PC-9 (cell line): ENCODE measurements around the gene MSMO1. TPM values are rescaled to one million over a fixed set of nuclear protein-coding genes. Genes with fewer than 3 reads are reported as not detected.
A peak's percentile ranks its signal among the peaks of the same experiment; 100 is the strongest.

Experiments
- BruUV-seq: library from RNA; stranded (reverse); fragments of 400-500 nt; replicated peaks from 2 replicates; lab custom pipeline; 2021; lab: Mats Ljungman, UMichigan
- CTCF ChIA-PET: fragments of 300-600 bp; sonication (Branson Sonifier 250); formaldehyde crosslinking; loops from one replicate; lab custom pipeline; 2022; ENCODE audit warnings: antibody characterized with exemption; lab: Charles Lee
- POLR2A ChIA-PET: fragments of 300-600 bp; sonication (Branson Sonifier 250); formaldehyde crosslinking; loops from one replicate; lab custom pipeline; 2022; ENCODE audit warnings: antibody characterized with exemption; ENCODE audit not compliant: unreplicated experiment; lab: Charles Lee
- DNase-seq, 2 experiments: peaks; one replicate each; pipeline versions ENCODE4 v3.0.0 to v3.0.0-alpha.2; 2015 to 2022; ENCODE audit warnings: mixed read lengths in 1 of 2
- H2AFZ ChIP-seq: fragments of 200-600 bp; sonication (generic); 2 replicates; pipeline ENCODE4 v1.8.1; 2017; ENCODE audit warnings: antibody characterized with exemption
- H3F3A ChIP-seq: fragments of 200-600 bp; sonication (generic); 2 replicates; pipeline ENCODE4 v1.8.1; 2017; ENCODE audit warnings: antibody characterized with exemption, mild to moderate bottlenecking, low read depth; ENCODE audit not compliant: insufficient read depth
- H3K27ac ChIP-seq: fragments of 200-600 bp; sonication (generic); 2 replicates; pipeline ENCODE4 v1.6.1; 2016; ENCODE audit warnings: mixed run types
- H3K27me3 ChIP-seq: fragments of 200-600 bp; sonication (generic); 2 replicates; pipeline ENCODE4 v1.6.1; 2016; ENCODE audit warnings: low read depth, mixed run types; ENCODE audit not compliant: insufficient read depth
- H3K36me3 ChIP-seq: fragments of 200-600 bp; sonication (generic); 2 replicates; pipeline ENCODE4 v1.6.1; 2016; ENCODE audit warnings: low read depth, mixed run types
- H3K4me1 ChIP-seq: fragments of 200-600 bp; sonication (generic); replicated peaks from 2 replicates; pipeline ENCODE4 v1.6.1; 2016; ENCODE audit warnings: mixed run types; ENCODE audit not compliant: insufficient read depth
- H3K4me2 ChIP-seq: fragments of 200-600 bp; sonication (generic); 2 replicates; pipeline ENCODE4 v1.6.1; 2017; ENCODE audit warnings: mixed run types
- H3K4me3 ChIP-seq: fragments of 200-600 bp; sonication (generic); 2 replicates; pipeline ENCODE4 v1.6.1; 2016; ENCODE audit warnings: mixed run types
- H3K79me2 ChIP-seq: fragments of 200-600 bp; sonication (generic); 2 replicates; pipeline ENCODE4 v1.6.1; 2017; ENCODE audit warnings: low read depth, mixed run types
- H3K9me2 ChIP-seq: fragments of 200-600 bp; sonication (generic); 2 replicates; pipeline ENCODE4 v1.8.1; 2017; ENCODE audit warnings: mild to moderate bottlenecking; ENCODE audit not compliant: insufficient read depth
- H3K9me3 ChIP-seq: fragments of 200-600 bp; sonication (generic); 2 replicates; pipeline ENCODE4 v1.8.1; 2016; ENCODE audit warnings: low read depth; ENCODE audit not compliant: insufficient read depth
- H4K20me1 ChIP-seq: fragments of 200-600 bp; sonication (generic); 2 replicates; pipeline ENCODE4 v1.8.1; 2017; ENCODE audit not compliant: insufficient read depth
- EZH2 ChIP-seq: fragments of 200-600 bp; sonication (generic); IDR thresholded peaks from 2 replicates; pipeline ENCODE4 v1.8.0; 2017; ENCODE audit warnings: antibody characterized with exemption, low read depth
- intact Hi-C: fragments of 100-400 bp; cut with micrococcal nuclease; formaldehyde crosslinking; loops from one replicate; pipeline ENCODE4 v1.10.0; 2022; ENCODE audit not compliant: unreplicated experiment
- total RNA-seq: library from RNA; stranded (reverse); gene quantifications from 2 replicates; pipeline ENCODE4 v1.2.3, GENCODE V29; 2021
- TF ChIP-seq, protein P1 (sequence below): fragments of 200-600 bp; sonication (generic); conservative IDR thresholded peaks from 2 replicates; pipeline ENCODE4 v1.6.1; 2017; ENCODE audit warnings: mixed run types, antibody characterized with exemption, mild to moderate bottlenecking, moderate library complexity

The MSMO1 gene
- total RNA-seq, 1 experiment from 2014 or later: 117 TPM

- Histone ChIP-seq H3K9me2 (no peaks in the 10 kb centered on the region), H3K27me3 (no peaks in the 10 kb centered on the region), H4K20me1 (no peaks in the 10 kb centered on the region), H3K27ac (no peak overlapping the region), H3K9me3 (no peaks in the 10 kb centered on the region), H3K4me1 (no peaks in the 10 kb centered on the region), H3K36me3 (no peaks in the 10 kb centered on the region), H2AFZ (no peak overlapping the region), H3K79me2 (no peaks in the 10 kb centered on the region), H3K4me2 (no peak overlapping the region), H3K4me3 (no peak overlapping the region), H3F3A (no peaks in the 10 kb centered on the region)
- CTCF ChIA-PET: no interaction called here
- intact Hi-C loops: no loop called here
- DNase-seq: no peak
- no TSS peak for BruUV-seq
- no peak for TF ChIP-seq EZH2
- TF ChIP-seq, protein P1, sequence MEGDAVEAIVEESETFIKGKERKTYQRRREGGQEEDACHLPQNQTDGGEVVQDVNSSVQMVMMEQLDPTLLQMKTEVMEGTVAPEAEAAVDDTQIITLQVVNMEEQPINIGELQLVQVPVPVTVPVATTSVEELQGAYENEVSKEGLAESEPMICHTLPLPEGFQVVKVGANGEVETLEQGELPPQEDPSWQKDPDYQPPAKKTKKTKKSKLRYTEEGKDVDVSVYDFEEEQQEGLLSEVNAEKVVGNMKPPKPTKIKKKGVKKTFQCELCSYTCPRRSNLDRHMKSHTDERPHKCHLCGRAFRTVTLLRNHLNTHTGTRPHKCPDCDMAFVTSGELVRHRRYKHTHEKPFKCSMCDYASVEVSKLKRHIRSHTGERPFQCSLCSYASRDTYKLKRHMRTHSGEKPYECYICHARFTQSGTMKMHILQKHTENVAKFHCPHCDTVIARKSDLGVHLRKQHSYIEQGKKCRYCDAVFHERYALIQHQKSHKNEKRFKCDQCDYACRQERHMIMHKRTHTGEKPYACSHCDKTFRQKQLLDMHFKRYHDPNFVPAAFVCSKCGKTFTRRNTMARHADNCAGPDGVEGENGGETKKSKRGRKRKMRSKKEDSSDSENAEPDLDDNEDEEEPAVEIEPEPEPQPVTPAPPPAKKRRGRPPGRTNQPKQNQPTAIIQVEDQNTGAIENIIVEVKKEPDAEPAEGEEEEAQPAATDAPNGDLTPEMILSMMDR: no peak
- POLR2A ChIA-PET: no interaction called here
These were observed 40.6 kb downstream of the MSMO1 start for GRCh38 chr4:165368114-165368513.

GRCh38 chr4:165368567-165368966 is 41.1 kb downstream of the MSMO1 start:
- Histone ChIP-seq H3K27me3 (no peaks in the 10 kb centered on the region), H3K79me2 (no peaks in the 10 kb centered on the region), H3K9me2 (no peaks in the 10 kb centered on the region), H4K20me1 (no peaks in the 10 kb centered on the region), H3K36me3 (no peaks in the 10 kb centered on the region), H3K4me2 (no peak overlapping the region), H3F3A (no peaks in the 10 kb centered on the region), H3K4me1 (no peaks in the 10 kb centered on the region), H3K27ac (no peak overlapping the region), H2AFZ (no peak overlapping the region), H3K4me3 (no peak overlapping the region), H3K9me3 (no peaks in the 10 kb centered on the region)
- DNase-seq: no peak
- intact Hi-C loops: no loop called here
- ChIA-PET POLR2A (no interaction called here), CTCF (no interaction called here)
- BruUV-seq: no TSS peak
- no peak for TF ChIP-seq EZH2
- TF ChIP-seq, protein P1: no peak

- BruUV-seq: no TSS peak
- H3F3A ChIP-seq: no peaks in the 10 kb centered on the region
- no peaks in the 10 kb centered on the region for H4K20me1 ChIP-seq
- H3K27ac ChIP-seq: no peak overlapping the region
- ChIA-PET CTCF (no interaction called here), POLR2A (no interaction called here)
- H3K4me2 ChIP-seq: no peak overlapping the region
- no peaks in the 10 kb centered on the region for H3K79me2 ChIP-seq
- TF ChIP-seq, protein P1: no peak
- no peak for TF ChIP-seq EZH2
- intact Hi-C loops: no loop called here
- DNase-seq: peak in 1 of 2 experiments; percentile 48
- no peaks in the 10 kb centered on the region for H3K4me1 ChIP-seq
- no peaks in the 10 kb centered on the region for H3K9me3 ChIP-seq
- no peak overlapping the region for H3K4me3 ChIP-seq
- H3K36me3 ChIP-seq: no peaks in the 10 kb centered on the region
- no peaks in the 10 kb centered on the region for H3K27me3 ChIP-seq
- no peaks in the 10 kb centered on the region for H3K9me2 ChIP-seq
- H2AFZ ChIP-seq: no peak overlapping the region
These were observed 42.1 kb downstream of the MSMO1 start for GRCh38 chr4:165369522-165369921.
